HG02798 (cell line): ENCODE data around the gene WDR53.
"Not testable (repeated sequence)": the region's sequence is repeated elsewhere in the genome, so short reads cannot be mapped to it uniquely, and the experiment has no call there.

ENCODE experiments used
- ATAC-seq: cut with Tn5 transposase; IDR thresholded peaks from one replicate; pipeline ENCODE4 v1.9.1; 2021; ENCODE audit warnings: mild to moderate bottlenecking; ENCODE audit not compliant: unreplicated experiment, poor library complexity

The WDR53 gene

DNA sequence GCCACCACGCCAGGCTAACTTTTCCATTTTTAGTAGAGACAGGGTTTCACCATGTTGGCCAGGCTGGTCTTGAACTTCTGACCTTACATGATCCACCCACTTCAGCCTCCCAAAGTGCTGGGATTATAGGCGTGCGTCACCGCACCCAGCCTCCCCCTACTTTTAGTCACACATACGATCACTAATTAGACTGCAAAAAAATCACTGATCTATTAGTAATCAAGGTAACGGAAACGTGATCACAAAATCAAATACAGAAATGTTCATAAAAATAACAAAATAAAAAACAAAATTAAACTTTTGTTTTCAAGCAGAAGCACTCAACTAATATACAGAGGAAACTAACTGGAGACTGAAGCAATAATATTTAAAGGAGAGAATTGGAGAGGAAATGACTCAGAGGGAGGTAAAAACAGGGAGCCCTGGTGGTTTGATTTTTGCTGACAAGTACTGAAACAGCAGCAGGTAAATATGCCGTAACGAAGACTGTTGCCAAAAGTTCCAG, 4.6 kb downstream of the WDR53 start:
- no peak for ATAC-seq

GRCh38 chr3:196559826-196560225, 8.5 kb downstream of the WDR53 start:
- ATAC-seq, result no peak

- ATAC-seq, result no peak
Measured at GRCh38 chr3:196558476-196558875, 9.9 kb downstream of the WDR53 start.

DNA sequence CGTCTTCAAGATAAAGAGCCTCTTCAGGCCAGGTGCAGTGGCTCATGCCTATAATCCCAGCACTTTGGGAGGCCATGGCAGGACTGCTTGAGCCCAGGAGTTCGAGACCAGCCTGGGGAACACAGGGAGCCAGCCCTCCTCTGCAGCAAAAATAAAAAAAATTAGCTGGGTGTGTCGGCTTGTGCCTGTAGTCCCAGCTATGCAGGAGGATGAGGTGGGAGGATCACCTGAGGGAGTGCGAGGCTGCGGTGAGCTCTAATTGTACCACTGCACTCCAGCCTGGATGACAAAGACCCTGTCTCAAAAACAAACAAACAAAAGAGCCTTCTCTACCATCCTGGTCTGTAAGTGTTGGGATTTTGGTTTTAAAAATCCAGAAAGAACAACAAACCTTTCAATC, 11.1 kb downstream of the WDR53 start:
- ATAC-seq, result no peak

- ATAC-seq, result no peak
Measured at GRCh38 chr3:196555295-196555694, 13.1 kb downstream of the WDR53 start.

DNA sequence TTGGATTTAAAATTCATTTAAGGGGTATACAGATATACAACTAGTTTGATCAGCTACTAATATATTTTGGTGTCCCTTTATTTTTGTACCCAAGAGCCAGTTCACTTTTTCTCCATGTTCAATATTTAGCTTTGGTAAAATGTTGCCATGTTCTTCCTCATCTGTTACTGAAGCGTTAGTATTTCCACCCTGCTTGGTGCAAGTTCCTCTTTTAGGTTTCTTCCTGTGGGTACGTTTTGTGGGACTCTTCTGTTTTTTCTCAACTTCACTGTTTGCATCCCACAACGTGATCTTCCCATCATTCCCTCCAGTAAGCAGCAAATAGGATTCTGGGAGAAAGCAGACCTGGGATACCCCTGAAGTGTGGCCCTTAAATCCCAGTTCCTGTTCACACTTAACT, 14.1 kb downstream of the WDR53 start:
- ATAC-seq, result no peak

DNA sequence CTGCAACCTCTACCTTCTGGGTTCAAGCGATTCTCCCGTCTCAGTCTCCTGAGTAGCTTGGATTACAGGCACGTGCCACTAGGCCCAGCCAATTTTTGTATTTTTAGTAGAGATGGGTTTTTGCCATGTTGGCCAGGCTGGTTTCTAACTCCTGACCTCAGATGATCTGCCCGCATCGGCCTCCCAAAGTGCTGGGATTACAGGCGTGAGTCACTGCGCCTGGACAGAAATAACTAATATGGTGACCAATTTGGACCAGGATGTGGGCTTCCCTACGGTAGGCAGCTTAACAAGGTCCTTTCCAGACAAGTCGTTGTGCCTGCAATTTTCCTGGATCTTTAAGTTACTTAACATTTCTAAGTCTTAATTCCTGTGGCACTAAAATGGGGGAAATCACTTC, 14.8 kb downstream of the WDR53 start:
- no peak for ATAC-seq

GRCh38 chr3:196552253-196552652, 16.1 kb downstream of the WDR53 start:
- no peak for ATAC-seq

DNA sequence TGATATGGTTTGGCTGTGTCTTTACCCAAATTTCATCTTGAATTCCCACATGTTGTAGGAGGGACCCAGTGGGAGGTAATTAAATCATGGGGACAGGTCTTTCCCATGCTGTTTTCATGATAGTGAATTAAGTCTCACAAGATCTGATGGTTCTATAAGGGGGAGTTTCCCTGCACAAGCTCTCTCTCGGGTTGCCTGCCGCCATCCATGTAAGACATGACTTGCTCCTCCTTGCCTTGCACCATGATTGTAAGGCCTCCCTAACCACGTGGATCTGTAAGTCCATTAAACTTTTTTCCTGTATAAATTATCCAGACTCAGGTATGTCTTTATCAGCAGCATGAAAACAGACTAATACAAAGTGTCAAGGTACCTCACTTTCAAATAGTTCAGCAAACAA, 18.2 kb downstream of the WDR53 start:
- not testable (repeated sequence) for ATAC-seq

GRCh38 chr3:196549312-196549711, 19.0 kb downstream of the WDR53 start:
- not testable (repeated sequence) for ATAC-seq

DNA sequence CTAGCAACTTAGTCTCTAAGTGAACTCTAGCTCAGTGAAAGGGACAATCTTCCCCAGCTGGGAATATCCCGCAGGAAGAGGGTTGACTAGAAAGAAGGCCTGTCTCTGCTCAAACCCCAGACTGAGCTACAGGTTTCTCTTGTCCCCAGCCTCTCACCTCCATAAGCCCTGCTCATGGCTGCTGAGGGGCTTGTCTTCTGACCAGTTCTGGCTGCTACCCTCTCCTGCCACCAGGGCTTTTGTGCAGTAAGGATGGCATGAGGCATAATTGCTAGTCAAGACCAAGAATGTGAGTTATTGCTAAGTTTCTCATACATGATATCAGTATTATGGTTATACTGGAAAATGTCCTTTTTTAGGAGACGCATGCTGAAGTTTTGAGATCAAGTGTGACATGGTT, 21.3 kb downstream of the WDR53 start:
- no peak for ATAC-seq

DNA sequence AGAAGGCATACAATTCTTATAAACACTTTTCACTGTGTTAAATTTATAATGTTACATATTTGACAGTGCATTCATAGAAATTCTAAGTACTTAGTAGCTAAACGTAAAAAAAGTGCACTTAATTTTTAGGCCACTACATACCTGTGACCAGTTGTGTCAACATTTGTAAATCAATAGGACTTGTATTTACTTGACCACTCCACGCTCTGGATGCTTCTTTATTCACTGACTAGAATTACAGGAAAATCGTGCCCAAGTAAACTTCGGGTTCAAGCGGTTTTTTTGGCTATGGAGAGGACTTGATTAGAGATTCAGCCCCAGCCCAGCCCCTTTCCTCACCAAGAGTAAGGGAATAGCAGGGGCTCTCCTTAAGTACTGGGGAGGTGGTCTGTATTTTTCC, 21.8 kb downstream of the WDR53 start:
- no peak for ATAC-seq

GRCh38 chr3:196544491-196544992, 23.8 kb downstream of the WDR53 start:
- no peak for ATAC-seq

DNA sequence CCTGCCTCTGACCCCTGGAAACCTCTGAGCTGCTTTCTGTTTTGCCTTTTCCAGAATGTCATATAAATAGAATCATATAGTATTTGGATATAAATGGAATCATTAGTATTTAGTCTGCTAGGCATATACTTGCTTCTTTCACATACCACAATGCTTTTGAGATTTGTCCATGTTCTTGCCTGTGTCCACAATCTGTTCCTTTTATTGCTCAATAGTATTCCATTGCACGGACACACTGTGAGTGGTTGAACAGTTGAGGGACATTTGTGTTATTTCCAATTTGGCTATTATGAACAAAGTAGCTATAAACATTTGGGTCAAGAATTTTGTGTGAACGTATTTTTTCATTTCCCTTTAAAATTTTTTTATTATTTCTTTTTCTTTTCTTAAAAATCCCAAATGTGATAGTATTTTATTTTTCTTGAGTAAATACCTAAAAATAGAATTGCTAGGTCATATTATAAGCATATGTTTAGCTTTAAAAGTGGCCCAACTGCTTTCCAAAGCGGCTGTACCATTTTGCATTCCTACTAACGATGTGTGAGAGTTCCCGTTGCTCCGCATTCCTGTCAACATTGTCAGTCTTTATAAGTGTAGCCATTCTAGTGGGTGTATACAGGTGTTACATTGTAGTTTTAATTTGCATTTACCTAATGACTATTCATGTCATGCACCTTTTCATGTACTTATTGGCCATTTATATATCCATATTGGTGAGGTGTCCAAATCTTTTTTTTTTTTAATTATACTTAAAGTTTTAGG, 26.5 kb downstream of the WDR53 start:
- ATAC-seq, result no peak

- no peak for ATAC-seq
Measured at GRCh38 chr3:196537319-196537984, 30.9 kb downstream of the WDR53 start.

DNA sequence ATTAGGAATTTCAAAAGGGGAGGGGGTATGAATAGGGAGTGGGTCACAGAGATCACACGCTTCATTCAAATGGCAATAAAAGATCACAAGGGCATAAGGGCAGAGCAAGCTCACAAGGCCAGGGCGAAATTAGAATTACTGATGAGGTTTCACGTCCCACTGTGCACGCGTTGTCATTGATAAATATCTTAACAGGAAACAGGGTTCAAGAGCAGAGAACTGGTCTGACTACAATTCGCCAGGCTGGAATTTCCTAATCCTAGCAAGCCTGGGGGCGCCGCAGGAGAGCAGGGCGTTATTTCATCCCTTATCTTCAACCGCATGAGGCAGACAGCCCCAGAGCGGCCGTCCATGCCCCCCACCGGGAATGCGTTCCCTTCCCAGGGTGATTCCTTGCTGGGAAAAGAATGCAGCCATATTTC, 35.1 kb downstream of the WDR53 start:
- no peak for ATAC-seq

DNA sequence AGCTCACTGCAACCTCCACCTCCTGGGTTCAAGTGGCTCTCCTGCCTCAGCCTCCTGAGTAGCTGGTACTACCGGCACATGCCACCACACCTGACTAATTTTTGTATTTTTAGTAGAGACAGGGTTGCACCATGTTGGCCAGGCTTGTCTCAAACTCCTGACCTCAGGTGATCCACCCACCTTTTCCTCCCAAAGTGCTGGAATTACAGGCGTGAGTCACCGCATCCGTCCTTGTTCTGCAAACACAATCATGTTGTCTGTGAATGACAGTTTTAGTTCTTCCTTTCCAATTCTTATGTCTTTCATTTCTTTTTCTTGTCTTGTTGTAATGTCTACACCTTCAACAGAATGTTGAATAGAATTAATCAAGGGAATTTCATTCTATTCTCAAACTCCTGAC, 36.9 kb downstream of the WDR53 start:
- ATAC-seq, result no peak

DNA sequence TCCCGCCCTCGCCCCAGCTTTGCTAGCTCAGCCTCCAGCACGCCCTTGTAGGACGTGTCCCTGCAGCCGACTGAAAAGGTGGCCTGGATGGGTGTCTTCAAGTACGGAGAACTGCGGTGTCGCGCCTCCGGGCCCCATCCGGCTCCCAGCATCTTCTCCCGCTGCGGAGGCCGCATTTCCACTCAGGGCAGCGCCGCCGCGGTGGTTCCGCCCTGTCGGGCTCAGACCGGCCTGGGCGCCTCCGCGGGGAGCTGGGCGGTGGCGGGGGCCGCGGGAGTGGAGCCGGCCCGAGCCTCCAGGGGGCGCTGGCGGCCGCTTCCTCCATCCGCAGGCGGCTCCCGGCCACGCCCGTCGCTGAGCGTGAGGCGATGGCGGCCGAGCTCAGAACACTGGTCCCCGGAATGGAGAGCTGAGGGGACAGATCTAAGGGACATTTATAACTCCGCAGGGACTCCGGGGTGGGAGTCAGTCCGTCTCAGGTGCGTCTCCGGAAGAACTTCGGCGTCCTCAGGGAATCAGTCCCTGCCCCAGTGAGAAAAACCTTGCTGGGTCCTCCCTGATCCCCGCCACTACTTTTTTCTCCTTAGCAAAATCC, 39.6 kb downstream of the WDR53 start:
- peak; percentile 90 for ATAC-seq

DNA sequence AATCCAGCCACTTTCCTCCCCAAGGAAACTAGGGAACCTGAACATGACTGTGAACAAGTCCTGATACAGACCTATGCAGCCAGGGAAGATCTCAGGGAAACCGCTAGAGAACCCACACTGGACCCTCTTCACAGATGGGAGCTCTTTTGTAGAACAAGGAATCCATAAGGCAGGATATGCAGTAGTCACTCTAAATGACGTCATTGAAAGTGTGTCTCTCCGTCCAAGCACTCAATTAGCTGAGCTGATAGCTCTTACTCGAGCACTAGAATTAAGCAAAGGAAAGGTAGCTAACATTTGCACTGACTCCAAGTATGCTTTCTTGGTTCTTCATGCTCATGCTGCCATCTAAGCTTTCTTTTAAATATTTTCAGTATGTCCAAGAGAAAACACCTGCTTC, 43.2 kb downstream of the WDR53 start:
- ATAC-seq, result no peak

DNA sequence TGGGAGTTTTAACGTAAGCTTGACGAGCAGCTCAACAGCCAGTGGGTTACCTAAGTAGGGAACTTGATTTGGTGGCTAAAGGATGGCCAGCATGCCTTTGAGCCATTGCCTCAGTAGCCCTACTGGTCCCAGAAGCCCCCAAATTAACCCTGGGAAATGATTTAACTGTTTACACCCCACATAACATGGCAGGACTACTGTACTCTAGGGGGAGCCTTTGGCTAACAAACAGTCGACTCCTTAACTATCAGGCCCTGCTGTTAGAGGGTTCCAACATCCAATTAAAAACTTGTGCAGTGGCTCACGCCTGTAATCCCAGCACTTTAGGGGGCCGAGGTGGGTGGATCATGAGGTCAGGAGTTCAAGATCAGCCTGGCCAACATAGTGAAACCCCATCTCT, 43.8 kb downstream of the WDR53 start:
- ATAC-seq, result no peak

- no peak for ATAC-seq
Measured at GRCh38 chr3:196523841-196524240, 44.5 kb downstream of the WDR53 start.
